Effector memory CD4-positive, alpha-beta T cell (primary cell): ENCODE data around the gene EPHX1.

Source experiments
- DNase-seq, 3 donors: peaks; one replicate each; pipeline ENCODE4 v3.0.0-alpha.2; 2020
- H3K27ac ChIP-seq: 2 replicates; pipeline ENCODE4 v1.7.0; 2013; ENCODE audit warnings: mild to moderate bottlenecking, low read length, moderate library complexity; ENCODE audit not compliant: insufficient read depth, poor library complexity, severe bottlenecking
- H3K27me3 ChIP-seq: replicated peaks from 2 replicates; pipeline ENCODE4 v1.7.0; 2013; ENCODE audit warnings: mild to moderate bottlenecking, low read length; ENCODE audit not compliant: insufficient read depth, control insufficient read depth, poor library complexity, severe bottlenecking
- H3K36me3 ChIP-seq: 2 replicates; pipeline ENCODE4 v1.7.0; 2013; ENCODE audit warnings: mild to moderate bottlenecking, low read length, moderate library complexity; ENCODE audit not compliant: control insufficient read depth, insufficient read depth
- H3K4me1 ChIP-seq: 2 replicates; pipeline ENCODE4 v1.7.0; 2013; ENCODE audit warnings: low read length, mild to moderate bottlenecking; ENCODE audit not compliant: control insufficient read depth, insufficient read depth, poor library complexity, severe bottlenecking
- H3K4me3 ChIP-seq: 2 replicates; pipeline ENCODE4 v1.7.0; 2013; ENCODE audit warnings: low read length, low read depth, mild to moderate bottlenecking; ENCODE audit not compliant: insufficient read depth, poor library complexity, severe bottlenecking
- H3K9me3 ChIP-seq: 2 replicates; pipeline ENCODE4 v1.7.0; 2013; ENCODE audit warnings: mild to moderate bottlenecking, low read length, moderate library complexity; ENCODE audit not compliant: control insufficient read depth

EPHX1 gene

GRCh38 chr1:225872075-225872430, 62.1 kb downstream of the EPHX1 start:
- peaks cover 89% of the 10 kb centered on the region for H3K36me3 ChIP-seq
- H3K27me3 ChIP-seq: no peaks in the 10 kb centered on the region
- H3K27ac ChIP-seq: no peak overlapping the region

GRCh38 chr1:225873281-225873850, 63.4 kb downstream of the EPHX1 start:
- Histone ChIP-seq H3K36me3 (peaks cover 90% of the 10 kb centered on the region), H3K4me3 (no peak overlapping the region), H3K4me1 (peaks cover 43% of the 10 kb centered on the region), H3K27me3 (no peaks in the 10 kb centered on the region), H3K27ac (no peak overlapping the region), H3K9me3 (no peaks in the 10 kb centered on the region)
- DNase-seq: no peak

More at GRCh38 chr1:225872075-225872430, 62.1 kb downstream of the EPHX1 start:
- DNase-seq: no peak
- Histone ChIP-seq H3K9me3 (no peaks in the 10 kb centered on the region), H3K4me3 (no peak overlapping the region), H3K4me1 (peaks cover 39% of the 10 kb centered on the region)

GRCh38 chr1:225874431-225874830, 64.5 kb downstream of the EPHX1 start:
- Histone ChIP-seq H3K4me3 (no peak overlapping the region), H3K36me3 (peaks cover 82% of the 10 kb centered on the region), H3K27ac (no peak overlapping the region), H3K9me3 (no peaks in the 10 kb centered on the region), H3K4me1 (peaks cover 48% of the 10 kb centered on the region), H3K27me3 (no peaks in the 10 kb centered on the region)
- no peak for DNase-seq

- H3K27ac ChIP-seq: peak overlapping the region; percentile 19
- no peak for DNase-seq
- no peak overlapping the region for H3K4me3 ChIP-seq
- H3K36me3 ChIP-seq: peaks cover 75% of the 10 kb centered on the region
- H3K9me3 ChIP-seq: no peaks in the 10 kb centered on the region
- no peaks in the 10 kb centered on the region for H3K27me3 ChIP-seq
- peaks cover 56% of the 10 kb centered on the region for H3K4me1 ChIP-seq
Measured at GRCh38 chr1:225875044-225875815, 65.3 kb downstream of the EPHX1 start.

- Histone ChIP-seq H3K36me3 (peaks cover 57% of the 10 kb centered on the region), H3K27ac (no peak overlapping the region), H3K27me3 (no peaks in the 10 kb centered on the region), H3K4me1 (peaks cover 64% of the 10 kb centered on the region), H3K9me3 (no peaks in the 10 kb centered on the region), H3K4me3 (no peak overlapping the region)
- DNase-seq: no peak
Measured at GRCh38 chr1:225876900-225877510, 67.1 kb downstream of the EPHX1 start.

GRCh38 chr1:225877580-225877979, 67.7 kb downstream of the EPHX1 start:
- Histone ChIP-seq H3K36me3 (peaks cover 52% of the 10 kb centered on the region), H3K9me3 (no peaks in the 10 kb centered on the region), H3K27ac (peak overlapping the region; percentile 50), H3K4me3 (no peak overlapping the region), H3K4me1 (peaks cover 64% of the 10 kb centered on the region), H3K27me3 (no peaks in the 10 kb centered on the region)
- no peak for DNase-seq

GRCh38 chr1:225878282-225878681, 68.4 kb downstream of the EPHX1 start:
- Histone ChIP-seq H3K36me3 (peaks cover 45% of the 10 kb centered on the region), H3K4me3 (no peak overlapping the region)

GRCh38 chr1:225879521-225880221, 69.7 kb downstream of the EPHX1 start:
- no peak for DNase-seq
- Histone ChIP-seq H3K36me3 (peaks cover 31% of the 10 kb centered on the region), H3K27me3 (no peaks in the 10 kb centered on the region), H3K9me3 (no peaks in the 10 kb centered on the region), H3K4me1 (peaks cover 64% of the 10 kb centered on the region), H3K4me3 (peak overlapping the region; percentile 93), H3K27ac (peak overlapping the region; percentile 87)

More at GRCh38 chr1:225878282-225878681, 68.4 kb downstream of the EPHX1 start:
- no peak for DNase-seq
- H3K27me3 ChIP-seq: no peaks in the 10 kb centered on the region
- peaks cover 62% of the 10 kb centered on the region for H3K4me1 ChIP-seq
- H3K27ac ChIP-seq: peak overlapping the region; percentile 50
- H3K9me3 ChIP-seq: no peaks in the 10 kb centered on the region

- Histone ChIP-seq H3K4me3 (peak overlapping the region; percentile 93), H3K27ac (peak overlapping the region; percentile 87)
Measured at GRCh38 chr1:225880222-225880588, 70.3 kb downstream of the EPHX1 start.

More at GRCh38 chr1:225880222-225880588, 70.3 kb downstream of the EPHX1 start:
- no peaks in the 10 kb centered on the region for H3K27me3 ChIP-seq
- DNase-seq: no peak
- no peaks in the 10 kb centered on the region for H3K9me3 ChIP-seq
- peaks cover 62% of the 10 kb centered on the region for H3K4me1 ChIP-seq
- peaks cover 25% of the 10 kb centered on the region for H3K36me3 ChIP-seq
